ENCODE measurements around the gene KIF2A. TPM values are rescaled to one million over a fixed set of nuclear protein-coding genes. Genes with fewer than 3 reads are reported as not detected.
A peak's percentile ranks its signal among the peaks of the same experiment; 100 is the strongest.

Gene KIF2A
- total and polyA plus RNA-seq, 5 experiments from 2014 or later, result 151 to 195 (median 178) TPM

DNA sequence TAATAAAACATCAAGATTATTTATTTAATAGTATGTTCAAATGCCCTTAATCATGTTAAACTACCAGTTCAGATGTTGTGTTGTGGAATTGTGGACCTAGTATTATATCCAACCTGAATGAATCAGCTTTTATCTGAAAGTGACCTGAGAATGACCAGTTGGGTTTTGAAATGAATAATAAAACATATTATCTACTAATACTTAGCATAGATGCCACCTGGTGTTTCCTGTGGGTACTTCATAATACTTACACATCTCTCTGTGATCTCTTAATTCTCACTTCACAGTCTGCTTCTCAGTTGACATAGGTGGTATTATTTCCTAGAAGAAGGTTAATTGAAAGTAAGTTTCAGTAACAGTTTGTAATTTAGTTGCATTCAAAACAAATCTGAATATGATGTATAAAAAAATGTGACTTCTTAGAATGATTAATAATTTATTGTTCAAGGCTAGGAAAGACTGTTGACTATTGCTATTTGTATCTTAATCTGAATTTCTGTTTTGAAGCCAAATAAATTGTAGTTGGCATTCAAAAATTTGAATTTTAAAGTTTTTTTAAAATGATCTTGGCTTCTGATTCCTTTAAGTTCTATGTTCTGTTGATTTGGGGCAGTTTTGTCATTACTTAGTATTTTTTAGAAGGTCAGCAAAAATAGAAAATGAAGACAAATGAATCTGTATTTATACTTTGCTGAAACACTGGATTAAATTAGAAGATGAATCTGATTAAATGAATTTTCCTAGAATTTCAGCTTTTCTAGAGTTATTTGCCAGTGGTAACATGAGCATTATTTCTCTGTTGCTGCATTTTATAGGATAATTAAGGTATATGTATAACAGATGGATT is 48.2 kb downstream of the KIF2A start:
- H3K36me3 Mint-ChIP-seq, result peaks cover 0 to 82% (median 1%) of the 10 kb centered on the region in 3 donors
- H3K4me1 Mint-ChIP-seq, result peaks cover 0 to 13% (median 5%) of the 10 kb centered on the region in 4 donors
- H3K27me3 Mint-ChIP-seq, result no peaks in the 10 kb centered on the region
- POLR2A ChIA-PET, result no interaction called here
- no peaks in the 10 kb centered on the region for H3K9me3 Mint-ChIP-seq
- peak in 5 of 10 donors; percentile 16 to 61 (median 52) for DNase-seq
- ATAC-seq, result peak; percentile 50 to 64
- peak overlapping the region in 7 of 10 donors; percentile 25 to 77 (median 63) for H3K27ac Mint-ChIP-seq
- no peak overlapping the region for H3K4me3 Mint-ChIP-seq

DNA sequence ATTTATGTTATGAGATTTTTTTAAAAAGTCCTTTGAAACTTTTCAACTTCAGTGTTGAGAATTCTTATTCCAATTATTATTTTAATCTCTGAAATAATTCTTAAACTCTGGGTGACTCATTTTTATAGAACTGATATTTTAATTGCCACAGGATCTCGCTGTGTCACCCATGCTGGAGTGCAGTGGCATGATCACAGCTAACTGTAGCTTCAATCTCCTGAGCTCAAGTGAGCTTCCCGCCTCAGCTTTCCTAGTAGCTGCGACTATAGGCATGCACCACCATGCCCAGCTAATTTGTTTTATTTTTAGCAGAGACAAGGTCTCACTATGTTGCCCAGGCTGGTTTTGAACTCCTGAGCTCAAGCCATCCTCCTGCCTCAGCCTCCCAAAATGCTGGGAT is 56.7 kb downstream of the KIF2A start:
- Mint-ChIP-seq H3K27me3 (no peaks in the 10 kb centered on the region), H3K4me3 (no peak overlapping the region), H3K9me3 (peaks cover 0 to 4% (median 0%) of the 10 kb centered on the region in 9 donors), H3K4me1 (peaks cover 0 to 4% (median 3%) of the 10 kb centered on the region in 4 donors), H3K36me3 (peaks cover 0 to 79% (median 29%) of the 10 kb centered on the region in 3 donors), H3K27ac (no peak overlapping the region)
- ATAC-seq, result no peak
- POLR2A ChIA-PET, result no interaction called here
- no peak for DNase-seq

DNA sequence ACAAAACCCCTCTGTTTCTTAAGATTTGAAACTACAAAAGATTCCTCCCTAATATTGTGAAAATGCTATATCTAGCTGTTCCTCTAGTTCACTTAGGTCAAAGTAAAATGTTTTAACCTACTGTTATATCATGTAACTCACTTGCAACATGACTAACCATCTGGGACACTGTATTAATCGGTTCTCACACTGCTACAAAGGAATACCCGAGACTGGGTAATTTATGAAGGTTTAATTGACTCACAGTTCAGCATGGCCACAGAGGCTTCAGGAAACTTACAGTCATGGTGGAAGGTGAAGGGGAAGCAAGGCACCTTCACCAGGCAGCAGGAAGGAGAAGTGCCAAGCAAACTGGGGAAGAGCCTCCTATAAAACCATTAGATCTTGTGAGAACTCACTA is 63.0 kb downstream of the KIF2A start:
- peak overlapping the region in 8 of 10 donors; percentile 4 to 88 (median 46) for H3K27ac Mint-ChIP-seq

DNA sequence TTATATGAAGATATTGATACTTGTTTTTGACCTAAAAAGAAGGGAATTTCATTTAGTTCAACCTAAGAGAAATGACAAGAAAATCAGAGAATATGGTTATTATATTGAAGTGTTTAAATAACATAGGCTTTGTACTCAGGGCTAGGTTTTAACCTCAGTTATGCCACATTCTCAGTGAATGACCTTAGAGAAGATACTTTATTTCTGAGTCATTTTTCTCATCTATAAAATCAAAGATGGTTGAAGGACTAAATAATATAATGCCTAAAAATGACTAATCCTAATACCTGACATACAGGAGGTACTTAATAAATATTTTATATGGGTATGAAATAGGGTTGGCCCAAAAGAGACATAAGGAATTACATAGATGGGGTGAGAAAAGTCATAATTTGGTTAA is 65.4 kb downstream of the KIF2A start:
- ATAC-seq (no peak), DNase-seq (no peak)
- POLR2A ChIA-PET, result no interaction called here
- H3K4me1 Mint-ChIP-seq, result peaks cover 0 to 6% (median 4%) of the 10 kb centered on the region in 4 donors
- peak overlapping the region in 4 of 10 donors; percentile 10 to 76 (median 43) for H3K27ac Mint-ChIP-seq
- H3K27me3 Mint-ChIP-seq, result no peaks in the 10 kb centered on the region
- H3K36me3 Mint-ChIP-seq, result peaks cover 0 to 79% (median 7%) of the 10 kb centered on the region in 3 donors
- H3K9me3 Mint-ChIP-seq, result no peaks in the 10 kb centered on the region
- no peak overlapping the region for H3K4me3 Mint-ChIP-seq

More for the DNA sequence above, 63.0 kb downstream of the KIF2A start:
- Mint-ChIP-seq H3K27me3 (no peaks in the 10 kb centered on the region), H3K36me3 (peaks cover 0 to 81% (median 23%) of the 10 kb centered on the region in 3 donors), H3K4me1 (peaks cover 0 to 5% (median 4%) of the 10 kb centered on the region in 4 donors), H3K9me3 (peaks cover 0 to 4% (median 0%) of the 10 kb centered on the region in 9 donors), H3K4me3 (no peak overlapping the region)
- no peak for ATAC-seq
- POLR2A ChIA-PET, result interaction anchor here (2.0 kb wide), 1 partner anchor 100 kb away, joined by 5 read pairs; no protein-coding TSS in a partner anchor
- no peak for DNase-seq

GRCh38 chr5:62372600-62372999 is 66.6 kb downstream of the KIF2A start:
- Mint-ChIP-seq H3K27me3 (no peaks in the 10 kb centered on the region), H3K36me3 (peaks cover 0 to 77% (median 4%) of the 10 kb centered on the region in 3 donors), H3K4me3 (no peak overlapping the region), H3K27ac (peak overlapping the region in 9 of 10 donors; percentile 18 to 76 (median 42)), H3K9me3 (no peaks in the 10 kb centered on the region), H3K4me1 (peaks cover 0 to 4% (median under 1%) of the 10 kb centered on the region in 4 donors)
- POLR2A ChIA-PET, result no interaction called here
- DNase-seq (no peak), ATAC-seq (no peak)

- POLR2A ChIA-PET, result no interaction called here
- peaks cover 0 to 4% (median under 1%) of the 10 kb centered on the region in 4 donors for H3K4me1 Mint-ChIP-seq
- H3K4me3 Mint-ChIP-seq, result no peak overlapping the region
- peak overlapping the region in 5 of 10 donors; percentile 13 to 76 (median 46) for H3K27ac Mint-ChIP-seq
- DNase-seq (no peak), ATAC-seq (no peak)
- H3K27me3 Mint-ChIP-seq, result no peaks in the 10 kb centered on the region
- H3K9me3 Mint-ChIP-seq, result no peaks in the 10 kb centered on the region
- peaks cover 0 to 82% (median 4%) of the 10 kb centered on the region in 3 donors for H3K36me3 Mint-ChIP-seq
Observed at GRCh38 chr5:62373382-62373781, 67.4 kb downstream of the KIF2A start.

DNA sequence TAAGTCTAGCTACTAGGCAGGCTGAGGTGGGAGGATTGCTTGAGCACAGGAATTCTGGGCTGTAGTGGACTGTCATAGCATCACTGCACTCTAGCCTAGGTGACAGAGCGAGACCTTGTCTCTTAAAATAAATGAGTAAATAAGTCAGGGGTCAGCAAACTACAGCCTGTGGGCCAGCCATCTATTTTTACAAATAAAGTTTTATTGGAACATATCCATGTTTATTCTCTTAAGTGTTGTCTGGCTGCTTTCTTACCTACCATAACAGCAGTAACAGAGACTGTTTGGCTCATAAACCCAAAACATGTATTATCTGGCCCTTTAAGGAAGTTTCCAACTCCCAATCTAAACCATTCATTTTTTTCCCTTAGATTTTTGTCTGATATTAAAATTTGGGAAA is 68.1 kb downstream of the KIF2A start:
- DNase-seq (no peak), ATAC-seq (no peak)
- H3K9me3 Mint-ChIP-seq, result no peaks in the 10 kb centered on the region
- POLR2A ChIA-PET, result no interaction called here
- peak overlapping the region in 1 of 10 donors; percentile 35 for H3K27ac Mint-ChIP-seq
- peaks cover 0 to 4% (median under 1%) of the 10 kb centered on the region in 4 donors for H3K4me1 Mint-ChIP-seq
- H3K36me3 Mint-ChIP-seq, result peaks cover 0 to 83% (median 4%) of the 10 kb centered on the region in 3 donors
- no peaks in the 10 kb centered on the region for H3K27me3 Mint-ChIP-seq
- H3K4me3 Mint-ChIP-seq, result no peak overlapping the region

GRCh38 chr5:62375627-62376026 is 69.6 kb downstream of the KIF2A start:
- DNase-seq (no peak), ATAC-seq (no peak)
- no peaks in the 10 kb centered on the region for H3K9me3 Mint-ChIP-seq
- H3K27ac Mint-ChIP-seq, result peak overlapping the region in 3 of 10 donors; percentile 5 to 45 (median 17)
- peaks cover 0 to 3% (median under 1%) of the 10 kb centered on the region in 4 donors for H3K4me1 Mint-ChIP-seq
- H3K36me3 Mint-ChIP-seq, result peaks cover 0 to 87% (median 7%) of the 10 kb centered on the region in 3 donors
- POLR2A ChIA-PET, result no interaction called here
- H3K27me3 Mint-ChIP-seq, result no peaks in the 10 kb centered on the region
- no peak overlapping the region for H3K4me3 Mint-ChIP-seq

DNA sequence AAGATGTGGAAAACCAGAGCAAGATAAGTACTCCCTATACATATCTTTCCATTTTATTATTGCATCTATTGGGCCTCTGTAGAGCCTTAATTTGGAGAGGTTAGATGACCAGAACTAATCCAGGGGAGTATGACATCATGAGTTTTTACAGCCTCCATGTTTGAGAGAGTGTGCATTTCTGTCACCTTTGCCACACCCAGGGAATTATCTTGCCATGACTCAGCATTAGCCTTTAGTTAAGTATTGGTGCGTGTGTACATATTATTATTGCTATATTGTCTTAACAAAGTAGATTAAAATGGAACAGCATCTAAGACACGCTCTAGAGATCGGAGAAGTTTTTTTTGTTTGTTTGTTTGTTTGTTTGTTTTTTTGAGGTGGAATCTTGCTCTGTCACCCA is 70.1 kb downstream of the KIF2A start:
- ATAC-seq (no peak), DNase-seq (no peak)
- Mint-ChIP-seq H3K36me3 (peaks cover 3 to 87% (median 9%) of the 10 kb centered on the region in 3 donors), H3K4me3 (no peak overlapping the region), H3K9me3 (no peaks in the 10 kb centered on the region), H3K27ac (peak overlapping the region in 5 of 10 donors; percentile 11 to 63 (median 45)), H3K4me1 (peaks cover 0 to 1% (median 0%) of the 10 kb centered on the region in 4 donors), H3K27me3 (no peaks in the 10 kb centered on the region)
- POLR2A ChIA-PET, result interaction anchor here (0.7 kb wide), 1 partner anchor 27 kb away, joined by 3 read pairs; no protein-coding TSS in a partner anchor

- H3K9me3 Mint-ChIP-seq, result no peaks in the 10 kb centered on the region
- H3K27me3 Mint-ChIP-seq, result no peaks in the 10 kb centered on the region
- POLR2A ChIA-PET, result interaction anchor here (0.6 to 1.4 kb wide), 2 partner anchors 18 to 21 kb away, joined by 4 to 5 read pairs; partner anchors contain the start of gene DIMT1
- no peak for ATAC-seq
- H3K4me1 Mint-ChIP-seq, result no peaks in the 10 kb centered on the region
- peaks cover 5 to 88% (median 10%) of the 10 kb centered on the region in 3 donors for H3K36me3 Mint-ChIP-seq
- DNase-seq, result no peak
- no peak overlapping the region for H3K4me3 Mint-ChIP-seq
- peak overlapping the region in 3 of 10 donors; percentile 40 to 78 (median 76) for H3K27ac Mint-ChIP-seq
Observed at GRCh38 chr5:62385131-62385530, 79.1 kb downstream of the KIF2A start.

- no peaks in the 10 kb centered on the region for H3K4me1 Mint-ChIP-seq
- peaks cover 3 to 88% (median 7%) of the 10 kb centered on the region in 3 donors for H3K36me3 Mint-ChIP-seq
- no peak overlapping the region for H3K4me3 Mint-ChIP-seq
- DNase-seq, result no peak
- H3K27ac Mint-ChIP-seq, result peak overlapping the region in 5 of 10 donors; percentile 1 to 78 (median 15)
- no peaks in the 10 kb centered on the region for H3K9me3 Mint-ChIP-seq
- ATAC-seq, result no peak
- H3K27me3 Mint-ChIP-seq, result no peaks in the 10 kb centered on the region
- POLR2A ChIA-PET, result interaction anchor here (1.4 kb wide), 1 partner anchor 18 kb away, joined by 5 read pairs; the partner anchor contains the start of gene DIMT1
Observed at GRCh38 chr5:62385816-62386400, 79.9 kb downstream of the KIF2A start.

- Mint-ChIP-seq H3K9me3 (no peaks in the 10 kb centered on the region), H3K4me3 (no peak overlapping the region), H3K36me3 (peaks cover 0 to 86% (median 4%) of the 10 kb centered on the region in 3 donors), H3K27ac (peak overlapping the region in 8 of 10 donors; percentile 22 to 79 (median 58)), H3K27me3 (no peaks in the 10 kb centered on the region), H3K4me1 (no peaks in the 10 kb centered on the region)
- POLR2A ChIA-PET, result interaction anchor here (1.6 kb wide), 1 partner anchor 17 kb away, joined by 4 read pairs; the partner anchor contains the start of gene DIMT1
- DNase-seq (no peak), ATAC-seq (no peak)
Observed at GRCh38 chr5:62386824-62387223, 80.8 kb downstream of the KIF2A start.
